ENCODE measurements around the gene RASA3.
"Not testable (repeated sequence)": the region's sequence is repeated elsewhere in the genome, so short reads cannot be mapped to it uniquely, and the experiment has no call there.

RASA3 gene

GRCh38 chr13:114027046-114027715, 105.2 kb downstream of the RASA3 start:
- no peak for DNase-seq

GRCh38 chr13:114026481-114026880, 105.9 kb downstream of the RASA3 start:
- DNase-seq: no peak

- DNase-seq: no peak
Observed at GRCh38 chr13:114025714-114026431, 106.5 kb downstream of the RASA3 start.

- no peak for DNase-seq
Observed at GRCh38 chr13:114025405-114025713, 107.1 kb downstream of the RASA3 start.

- DNase-seq: no peak
Observed at GRCh38 chr13:114024603-114025404, 107.6 kb downstream of the RASA3 start.

GRCh38 chr13:114023716-114024602, 108.5 kb downstream of the RASA3 start:
- no peak for DNase-seq

- DNase-seq: no peak
Observed at GRCh38 chr13:114022876-114023275, 109.5 kb downstream of the RASA3 start.

- no peak for DNase-seq
Observed at GRCh38 chr13:114022309-114022669, 110.1 kb downstream of the RASA3 start.

- DNase-seq: no peak
Observed at GRCh38 chr13:114021464-114022308, 110.7 kb downstream of the RASA3 start.

GRCh38 chr13:114020750-114021463, 111.5 kb downstream of the RASA3 start:
- no peak for DNase-seq

- not testable (repeated sequence) for DNase-seq
Observed at GRCh38 chr13:114020134-114020533, 112.3 kb downstream of the RASA3 start.

- peak; percentile 76 to 77 for DNase-seq
Observed at GRCh38 chr13:114019367-114019766, 113.1 kb downstream of the RASA3 start.

GRCh38 chr13:114018461-114019055, 113.9 kb downstream of the RASA3 start:
- DNase-seq: no peak

- DNase-seq: no peak
Observed at GRCh38 chr13:114017966-114018365, 114.5 kb downstream of the RASA3 start.

- DNase-seq: no peak
Observed at GRCh38 chr13:114017028-114017630, 115.3 kb downstream of the RASA3 start.

GRCh38 chr13:114016321-114017027, 115.9 kb downstream of the RASA3 start:
- DNase-seq: no peak

- peak in 1 of 2 experiments; percentile 36 for DNase-seq
Observed at GRCh38 chr13:114015969-114016295, 116.5 kb downstream of the RASA3 start.

- DNase-seq: no peak
Observed at GRCh38 chr13:114015111-114015968, 117.1 kb downstream of the RASA3 start.

All from activated T-cell treated with anti-CD3 and anti-CD28 coated beads, Interleukin-2, amount 50 U/mL, for 48 hours (primary cell).